Liver (tissue), 9 donors: ENCODE measurements around the gene ARFIP1. TPM values are rescaled to one million over a fixed set of nuclear protein-coding genes. Genes with fewer than 3 reads are reported as not detected.

Experiments
- DNase-seq: peaks from one replicate; pipeline ENCODE4 v3.0.0-alpha.2; 2017; ENCODE audit warnings: low spot score
- H3K27ac ChIP-seq, 2 donors: one replicate each; pipeline ENCODE4 v1.7.0; 2013; ENCODE audit warnings: inconsistent platforms in 2 of 2, low read length in 2 of 2, control low read depth in 1 of 2, low read depth in 1 of 2, mild to moderate bottlenecking in 1 of 2
- H3K27me3 ChIP-seq, 4 donors: one replicate each; pipeline versions ENCODE4 v1.6.1 to v1.7.0; 2013; ENCODE audit warnings: low read length in 3 of 4, inconsistent platforms in 1 of 4, mild to moderate bottlenecking in 1 of 4, moderate library complexity in 1 of 4; ENCODE audit not compliant: control insufficient read depth in 4 of 4, insufficient read depth in 4 of 4
- H3K36me3 ChIP-seq, 4 donors: one replicate each; pipeline versions ENCODE4 v1.6.1 to v1.7.0; 2013; ENCODE audit warnings: low read length in 3 of 4, mild to moderate bottlenecking in 3 of 4, low read depth in 1 of 4, moderate library complexity in 1 of 4; ENCODE audit not compliant: control insufficient read depth in 4 of 4, insufficient read depth in 3 of 4
- H3K4me1 ChIP-seq, 4 donors: one replicate each; pipeline versions ENCODE4 v1.6.1 to v1.7.0; 2013; ENCODE audit warnings: low read length in 3 of 4, mild to moderate bottlenecking in 3 of 4, moderate library complexity in 1 of 4; ENCODE audit not compliant: control insufficient read depth in 4 of 4, insufficient read depth in 4 of 4
- H3K4me3 ChIP-seq, 3 donors: one replicate each; pipeline versions ENCODE4 v1.6.1 to v1.7.0; 2013; ENCODE audit warnings: low read length in 3 of 3, control low read depth in 1 of 3, low read depth in 1 of 3, mild to moderate bottlenecking in 1 of 3
- H3K9ac ChIP-seq, 2 donors: one replicate each; pipeline ENCODE4 v1.7.0; 2013; ENCODE audit warnings: low read length in 2 of 2, mild to moderate bottlenecking in 2 of 2, moderate library complexity in 2 of 2, control low read depth in 1 of 2, low read depth in 1 of 2
- H3K9me3 ChIP-seq, 4 donors: one replicate each; pipeline versions ENCODE4 v1.6.1 to v1.7.0; 2013; ENCODE audit warnings: low read length in 3 of 4; ENCODE audit not compliant: control insufficient read depth in 4 of 4
- EGR1 ChIP-seq, 2 donors: IDR thresholded peaks; 2 replicates each; pipeline ENCODE4 v1.6.1; 2016 to 2018; ENCODE audit warnings: antibody characterized with exemption in 2 of 2, low read depth in 2 of 2
- FOXA1 ChIP-seq: IDR thresholded peaks from 2 replicates; pipeline ENCODE4 v1.6.1; 2016; ENCODE audit warnings: antibody characterized with exemption
- FOXA2 ChIP-seq: IDR thresholded peaks from 2 replicates; pipeline ENCODE4 v1.6.1; 2016; ENCODE audit warnings: antibody characterized with exemption
- GABPA ChIP-seq, 2 donors: IDR thresholded peaks in 1 of 2; conservative IDR thresholded peaks in 1 of 2; 2 replicates each; pipeline ENCODE4 v1.6.1; 2016; ENCODE audit warnings: antibody characterized with exemption in 2 of 2, mild to moderate bottlenecking in 1 of 2, moderate library complexity in 1 of 2
- HNF4A ChIP-seq, 2 donors: conservative IDR thresholded peaks; 2 replicates each; pipeline ENCODE4 v1.6.1; 2016; ENCODE audit warnings: antibody characterized with exemption in 2 of 2, mild to moderate bottlenecking in 2 of 2
- HNF4G ChIP-seq: IDR thresholded peaks from 2 replicates; pipeline ENCODE4 v1.6.1; 2016; ENCODE audit warnings: antibody characterized with exemption
- JUND ChIP-seq, 2 donors: IDR thresholded peaks; 2 replicates each; pipeline ENCODE4 v1.6.1; 2016; ENCODE audit warnings: antibody characterized with exemption in 2 of 2
- NR2F2 ChIP-seq: IDR thresholded peaks from 2 replicates; pipeline ENCODE4 v1.6.1; 2016; ENCODE audit warnings: antibody characterized with exemption
- RAD21 ChIP-seq, 2 donors: IDR thresholded peaks; 2 replicates each; pipeline ENCODE4 v1.6.1; 2016; ENCODE audit warnings: antibody characterized with exemption in 2 of 2, mild to moderate bottlenecking in 2 of 2
- RXRA ChIP-seq, 2 donors: IDR thresholded peaks; 2 replicates each; pipeline ENCODE4 v1.6.1; 2017 to 2018; ENCODE audit warnings: antibody characterized with exemption in 2 of 2, mild to moderate bottlenecking in 1 of 2
- SP1 ChIP-seq: IDR thresholded peaks from 2 replicates; pipeline ENCODE4 v1.6.1; 2018; ENCODE audit warnings: antibody characterized with exemption, mild to moderate bottlenecking
- TAF1 ChIP-seq: conservative IDR thresholded peaks from 2 replicates; pipeline ENCODE4 v1.6.1; 2016; ENCODE audit warnings: antibody characterized with exemption, mild to moderate bottlenecking
- YY1 ChIP-seq: IDR thresholded peaks from 2 replicates; pipeline ENCODE4 v1.6.1; 2016; ENCODE audit warnings: antibody characterized with exemption, mild to moderate bottlenecking
- WGBS: extraction: QIAGEN DNeasy Blood & Tissue Kit; methylation state at CpG from one replicate; pipeline ENCODE4 v1.1.7; 2013; 5-methylcytosine and 5-hydroxymethylcytosine counted together
- polyA plus RNA-seq, 2 donors: library from polyadenylated mRNA; stranded (reverse) in 1 of 2; unstranded in 1 of 2; fragments of 200-250 nt in 1 of 2; fragments of >200 nt in 1 of 2; fragmentation: Nextera tagmentation in 1 of 2; extraction: Ambion mirVana in 1 of 2; gene quantifications; one replicate each; pipeline versions ENCODE4 v1.2.1 to v1.2.3, GENCODE V29; 2013 to 2015
- total RNA-seq, 2 donors: library from RNA; depleted of rRNA; stranded (reverse); fragments of >200 nt; gene quantifications; one replicate each; pipeline ENCODE4 v1.2.3, GENCODE V29; 2014
- TF ChIP-seq, protein P1 (sequence below): IDR thresholded peaks from 2 replicates; pipeline ENCODE4 v1.6.1; 2016; ENCODE audit warnings: antibody characterized with exemption, mild to moderate bottlenecking
- TF ChIP-seq, protein P2 (sequence below): IDR thresholded peaks from 2 replicates; pipeline ENCODE4 v1.6.1; 2016; ENCODE audit warnings: antibody characterized with exemption
- TF ChIP-seq, protein P3 (sequence below): IDR thresholded peaks from 2 replicates; pipeline ENCODE4 v1.6.1; 2016; ENCODE audit warnings: antibody characterized with exemption
- TF ChIP-seq, protein P4 (sequence below): fragments of 150-350 bp; IDR thresholded peaks from 2 replicates; pipeline ENCODE4 v1.5.1; 2017; ENCODE audit warnings: improper control_type of control experiment, low read depth, low read length; ENCODE audit not compliant: missing input control
- TF ChIP-seq, protein P5 (sequence below): IDR thresholded peaks from 2 replicates; pipeline ENCODE4 v1.6.1; 2016; ENCODE audit warnings: antibody characterized with exemption
- donor health status: healthy.
- donor health status: healthy.
- donor health status: healthy.
- donor health status: healthy.
- donor health status: healthy.

The ARFIP1 gene, protein sequence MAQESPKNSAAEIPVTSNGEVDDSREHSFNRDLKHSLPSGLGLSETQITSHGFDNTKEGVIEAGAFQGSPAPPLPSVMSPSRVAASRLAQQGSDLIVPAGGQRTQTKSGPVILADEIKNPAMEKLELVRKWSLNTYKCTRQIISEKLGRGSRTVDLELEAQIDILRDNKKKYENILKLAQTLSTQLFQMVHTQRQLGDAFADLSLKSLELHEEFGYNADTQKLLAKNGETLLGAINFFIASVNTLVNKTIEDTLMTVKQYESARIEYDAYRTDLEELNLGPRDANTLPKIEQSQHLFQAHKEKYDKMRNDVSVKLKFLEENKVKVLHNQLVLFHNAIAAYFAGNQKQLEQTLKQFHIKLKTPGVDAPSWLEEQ
- 10 to 100 TPM; 16.3 to 16.8 TPM for total RNA-seq
- 10 to 100 TPM in 1 of 2 donors, 1 to 10 TPM in 1; 6.8 to 13.4 TPM for polyA plus RNA-seq

DNA sequence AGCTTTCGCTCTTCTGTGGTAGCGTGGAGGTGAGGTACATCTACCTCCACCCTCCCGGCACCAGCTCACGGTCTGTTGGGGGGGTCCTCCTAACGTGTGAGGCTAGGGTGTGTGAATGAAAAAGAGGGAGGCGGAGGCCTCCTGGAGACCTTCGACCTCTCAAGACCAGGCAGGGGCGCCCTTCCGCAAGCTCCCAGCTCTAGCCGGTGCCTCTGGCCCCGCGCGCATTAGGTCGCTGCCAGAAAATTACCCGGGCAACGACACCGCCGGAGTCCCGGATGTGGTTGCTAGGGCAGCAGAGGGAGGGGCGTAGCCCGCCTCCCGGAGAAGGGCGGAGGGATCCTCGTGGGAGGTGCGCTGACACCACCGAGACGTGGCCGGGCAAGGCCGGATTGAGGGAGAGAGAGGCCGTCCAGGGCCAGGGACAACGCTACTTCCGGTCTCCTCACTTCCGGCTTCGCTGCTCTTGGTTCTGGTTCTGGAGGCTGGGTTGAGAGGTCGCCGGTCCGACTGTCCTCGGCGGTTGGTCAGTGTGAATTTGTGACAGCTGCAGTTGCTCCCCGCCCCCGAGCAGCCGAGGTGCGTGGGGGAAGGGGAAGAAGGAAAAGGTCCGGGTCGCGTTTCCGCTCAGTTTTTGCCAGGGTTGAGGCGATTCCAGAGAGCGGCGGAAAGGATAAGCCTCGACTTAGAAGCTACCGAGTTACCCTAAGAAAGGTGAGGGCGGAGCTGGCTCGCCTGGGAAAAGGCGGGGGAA lies at the start of gene ARFIP1, which contains the start of gene TIGD4:
TSS of gene ARFIP1 (plus strand) at position 442 of the 754 bp plus-strand sequence. CDS start 49,680 bp downstream, outside the sequence.
TSS of gene TIGD4 (minus strand) at position 218 of the 754 bp plus-strand sequence. CDS start 8,726 bp downstream, outside the sequence.
- TF ChIP-seq EGR1 (IDR thresholded peaks at IDR 0.05; ENCODE audit: low read depth in 2 of 2) (peak; percentile 61 to 85), TAF1 (peak; percentile 37), RXRA (IDR thresholded peaks at IDR 0.05) (peak; percentile 75 to 79), FOXA2 (no peak), SP1 (peak; percentile 68), NR2F2 (peak; percentile 82), YY1 (peak; percentile 81), GABPA (IDR thresholded peaks at IDR 0.05 in 1 of 2, conservative IDR thresholded peaks at IDR 0.05 in 1 of 2) (peak; percentile 96 to 99), HNF4A (conservative IDR thresholded peaks at IDR 0.05) (peak in 1 of 2 donors; percentile 47), HNF4G (peak; percentile 18), JUND (IDR thresholded peaks at IDR 0.05) (peak; percentile 44 to 48), FOXA1 (peak; percentile 71), RAD21 (IDR thresholded peaks at IDR 0.05) (peak; percentile 62 to 65)
- TF ChIP-seq, protein P1, sequence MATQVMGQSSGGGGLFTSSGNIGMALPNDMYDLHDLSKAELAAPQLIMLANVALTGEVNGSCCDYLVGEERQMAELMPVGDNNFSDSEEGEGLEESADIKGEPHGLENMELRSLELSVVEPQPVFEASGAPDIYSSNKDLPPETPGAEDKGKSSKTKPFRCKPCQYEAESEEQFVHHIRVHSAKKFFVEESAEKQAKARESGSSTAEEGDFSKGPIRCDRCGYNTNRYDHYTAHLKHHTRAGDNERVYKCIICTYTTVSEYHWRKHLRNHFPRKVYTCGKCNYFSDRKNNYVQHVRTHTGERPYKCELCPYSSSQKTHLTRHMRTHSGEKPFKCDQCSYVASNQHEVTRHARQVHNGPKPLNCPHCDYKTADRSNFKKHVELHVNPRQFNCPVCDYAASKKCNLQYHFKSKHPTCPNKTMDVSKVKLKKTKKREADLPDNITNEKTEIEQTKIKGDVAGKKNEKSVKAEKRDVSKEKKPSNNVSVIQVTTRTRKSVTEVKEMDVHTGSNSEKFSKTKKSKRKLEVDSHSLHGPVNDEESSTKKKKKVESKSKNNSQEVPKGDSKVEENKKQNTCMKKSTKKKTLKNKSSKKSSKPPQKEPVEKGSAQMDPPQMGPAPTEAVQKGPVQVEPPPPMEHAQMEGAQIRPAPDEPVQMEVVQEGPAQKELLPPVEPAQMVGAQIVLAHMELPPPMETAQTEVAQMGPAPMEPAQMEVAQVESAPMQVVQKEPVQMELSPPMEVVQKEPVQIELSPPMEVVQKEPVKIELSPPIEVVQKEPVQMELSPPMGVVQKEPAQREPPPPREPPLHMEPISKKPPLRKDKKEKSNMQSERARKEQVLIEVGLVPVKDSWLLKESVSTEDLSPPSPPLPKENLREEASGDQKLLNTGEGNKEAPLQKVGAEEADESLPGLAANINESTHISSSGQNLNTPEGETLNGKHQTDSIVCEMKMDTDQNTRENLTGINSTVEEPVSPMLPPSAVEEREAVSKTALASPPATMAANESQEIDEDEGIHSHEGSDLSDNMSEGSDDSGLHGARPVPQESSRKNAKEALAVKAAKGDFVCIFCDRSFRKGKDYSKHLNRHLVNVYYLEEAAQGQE, result peak; percentile 82
- TF ChIP-seq, protein P2, sequence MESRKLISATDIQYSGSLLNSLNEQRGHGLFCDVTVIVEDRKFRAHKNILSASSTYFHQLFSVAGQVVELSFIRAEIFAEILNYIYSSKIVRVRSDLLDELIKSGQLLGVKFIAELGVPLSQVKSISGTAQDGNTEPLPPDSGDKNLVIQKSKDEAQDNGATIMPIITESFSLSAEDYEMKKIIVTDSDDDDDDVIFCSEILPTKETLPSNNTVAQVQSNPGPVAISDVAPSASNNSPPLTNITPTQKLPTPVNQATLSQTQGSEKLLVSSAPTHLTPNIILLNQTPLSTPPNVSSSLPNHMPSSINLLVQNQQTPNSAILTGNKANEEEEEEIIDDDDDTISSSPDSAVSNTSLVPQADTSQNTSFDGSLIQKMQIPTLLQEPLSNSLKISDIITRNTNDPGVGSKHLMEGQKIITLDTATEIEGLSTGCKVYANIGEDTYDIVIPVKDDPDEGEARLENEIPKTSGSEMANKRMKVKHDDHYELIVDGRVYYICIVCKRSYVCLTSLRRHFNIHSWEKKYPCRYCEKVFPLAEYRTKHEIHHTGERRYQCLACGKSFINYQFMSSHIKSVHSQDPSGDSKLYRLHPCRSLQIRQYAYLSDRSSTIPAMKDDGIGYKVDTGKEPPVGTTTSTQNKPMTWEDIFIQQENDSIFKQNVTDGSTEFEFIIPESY, result peak; percentile 80
- TF ChIP-seq, protein P3, sequence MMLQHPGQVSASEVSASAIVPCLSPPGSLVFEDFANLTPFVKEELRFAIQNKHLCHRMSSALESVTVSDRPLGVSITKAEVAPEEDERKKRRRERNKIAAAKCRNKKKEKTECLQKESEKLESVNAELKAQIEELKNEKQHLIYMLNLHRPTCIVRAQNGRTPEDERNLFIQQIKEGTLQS, result peak; percentile 46
- TF ChIP-seq, protein P4, sequence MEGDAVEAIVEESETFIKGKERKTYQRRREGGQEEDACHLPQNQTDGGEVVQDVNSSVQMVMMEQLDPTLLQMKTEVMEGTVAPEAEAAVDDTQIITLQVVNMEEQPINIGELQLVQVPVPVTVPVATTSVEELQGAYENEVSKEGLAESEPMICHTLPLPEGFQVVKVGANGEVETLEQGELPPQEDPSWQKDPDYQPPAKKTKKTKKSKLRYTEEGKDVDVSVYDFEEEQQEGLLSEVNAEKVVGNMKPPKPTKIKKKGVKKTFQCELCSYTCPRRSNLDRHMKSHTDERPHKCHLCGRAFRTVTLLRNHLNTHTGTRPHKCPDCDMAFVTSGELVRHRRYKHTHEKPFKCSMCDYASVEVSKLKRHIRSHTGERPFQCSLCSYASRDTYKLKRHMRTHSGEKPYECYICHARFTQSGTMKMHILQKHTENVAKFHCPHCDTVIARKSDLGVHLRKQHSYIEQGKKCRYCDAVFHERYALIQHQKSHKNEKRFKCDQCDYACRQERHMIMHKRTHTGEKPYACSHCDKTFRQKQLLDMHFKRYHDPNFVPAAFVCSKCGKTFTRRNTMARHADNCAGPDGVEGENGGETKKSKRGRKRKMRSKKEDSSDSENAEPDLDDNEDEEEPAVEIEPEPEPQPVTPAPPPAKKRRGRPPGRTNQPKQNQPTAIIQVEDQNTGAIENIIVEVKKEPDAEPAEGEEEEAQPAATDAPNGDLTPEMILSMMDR, result no peak
- TF ChIP-seq, protein P5, sequence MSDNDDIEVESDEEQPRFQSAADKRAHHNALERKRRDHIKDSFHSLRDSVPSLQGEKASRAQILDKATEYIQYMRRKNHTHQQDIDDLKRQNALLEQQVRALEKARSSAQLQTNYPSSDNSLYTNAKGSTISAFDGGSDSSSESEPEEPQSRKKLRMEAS, result peak; percentile 98
- H3K36me3 ChIP-seq, result no peaks in the 10 kb centered on the region
- whole genome bisulfite sequencing, result under 1% methylated on average over 55 of the region's 55 CpGs
- peaks cover 1 to 28% (median 20%) of the 10 kb centered on the region in 4 donors for H3K4me1 ChIP-seq
- DNase-seq, result peak; percentile 97
- no peaks in the 10 kb centered on the region for H3K27me3 ChIP-seq
- peak within 1 kb of the TSS; percentile 80 to 86 for H3K27ac ChIP-seq
- no peaks in the 10 kb centered on the region for H3K9me3 ChIP-seq
- H3K9ac ChIP-seq, result peak within 1 kb of the TSS; percentile 50 to 83
- peak within 1 kb of the TSS; percentile 56 to 84 (median 80) for H3K4me3 ChIP-seq
